NCI-H524 (cell line): ENCODE results near the gene SYK.
"Not testable (repeated sequence)": the region's sequence is repeated elsewhere in the genome, so short reads cannot be mapped to it uniquely, and the experiment has no call there.

Experiments
- DNase-seq, 2 experiments: peaks; one replicate each; lab custom pipeline; 2025; lab: John Stamatoyannopoulos, UW

Gene SYK

GRCh38 chr9:90880669-90881068 is 79.0 kb downstream of the SYK start:
- no peak for DNase-seq

GRCh38 chr9:90881648-90882047 is 80.0 kb downstream of the SYK start:
- DNase-seq, result no peak

GRCh38 chr9:90882991-90883600 is 81.5 kb downstream of the SYK start:
- no peak for DNase-seq

GRCh38 chr9:90883661-90884060 is 82.0 kb downstream of the SYK start:
- no peak for DNase-seq

GRCh38 chr9:90884178-90884577 is 82.6 kb downstream of the SYK start:
- no peak for DNase-seq

- DNase-seq, result not testable (repeated sequence)
Measured at GRCh38 chr9:90886868-90887267, 85.2 kb downstream of the SYK start.

- DNase-seq, result no peak
Measured at GRCh38 chr9:90888941-90889340, 87.3 kb downstream of the SYK start.

- DNase-seq, result no peak
Measured at GRCh38 chr9:90890146-90890810, 88.7 kb downstream of the SYK start.

- no peak for DNase-seq
Measured at GRCh38 chr9:90891308-90892040, 89.9 kb downstream of the SYK start.

GRCh38 chr9:90892918-90893317 is 91.3 kb downstream of the SYK start:
- DNase-seq, result no peak

GRCh38 chr9:90893706-90894105 is 92.1 kb downstream of the SYK start:
- no peak for DNase-seq

GRCh38 chr9:90894986-90895687 is 93.5 kb downstream of the SYK start:
- peak in 1 of 2 experiments; percentile 17 for DNase-seq

GRCh38 chr9:90895786-90896185 is 94.2 kb downstream of the SYK start:
- DNase-seq, result no peak

GRCh38 chr9:90896231-90896630 is 94.6 kb downstream of the SYK start:
- no peak for DNase-seq

- peak in 1 of 2 experiments; percentile 25 for DNase-seq
Measured at GRCh38 chr9:90898228-90898627, 96.6 kb downstream of the SYK start.

GRCh38 chr9:90899287-90899686 is 97.7 kb downstream of the SYK start:
- DNase-seq, result no peak

- DNase-seq, result peak; percentile 12 to 67
Measured at GRCh38 chr9:90900130-90900529, 98.5 kb downstream of the SYK start.

- no peak for DNase-seq
Measured at GRCh38 chr9:90901933-90902332, 100.3 kb downstream of the SYK start.

- no peak for DNase-seq
Measured at GRCh38 chr9:90903766-90904424, 102.3 kb downstream of the SYK start.

- no peak for DNase-seq
Measured at GRCh38 chr9:90904706-90905478, 103.3 kb downstream of the SYK start.

- no peak for DNase-seq
Measured at GRCh38 chr9:90905822-90906221, 104.2 kb downstream of the SYK start.
